WTC11 (cell line): ENCODE results near the gene AKAP6. TPM values are rescaled to one million over a fixed set of nuclear protein-coding genes. Genes with fewer than 3 reads are reported as not detected.

Experiments used
- ATAC-seq: fragments of 200-7000 bp; cut with Tn5 transposase; 2 replicates; pipeline ENCODE4 v1.10.0; 2021; ENCODE audit warnings: mild to moderate bottlenecking, moderate library complexity
- CTCF ChIA-PET: fragments of 300-600 bp; sonication (Branson Sonifier 250); formaldehyde crosslinking; loops from one replicate; lab custom pipeline; 2021; ENCODE audit warnings: antibody characterized with exemption; lab: Charles Lee
- POLR2A ChIA-PET: fragments of 350-600 bp; sonication (Branson Sonifier 250); formaldehyde crosslinking; loops from one replicate; lab custom pipeline; 2021; ENCODE audit warnings: antibody characterized with exemption; lab: Charles Lee
- DNase-seq: peaks from one replicate; pipeline ENCODE4 v3.0.0; 2021; ENCODE audit warnings: low spot score
- H3K27ac Mint-ChIP-seq: 2 replicates; pipeline ENCODE4 v1.8.0; 2021; ENCODE audit warnings: mixed read lengths
- H3K27me3 Mint-ChIP-seq: 2 replicates; pipeline ENCODE4 v1.8.0; 2021; ENCODE audit warnings: low read depth, mild to moderate bottlenecking, moderate library complexity, mixed read lengths
- H3K36me3 Mint-ChIP-seq: 2 replicates; pipeline ENCODE4 v1.8.0; 2021; ENCODE audit warnings: mixed read lengths
- H3K4me1 Mint-ChIP-seq: 2 replicates; pipeline ENCODE4 v1.8.0; 2022; ENCODE audit warnings: mixed read lengths
- H3K4me3 Mint-ChIP-seq: 2 replicates; pipeline ENCODE4 v1.8.0; 2021; ENCODE audit warnings: mild to moderate bottlenecking, moderate library complexity, mixed read lengths
- H3K9me3 Mint-ChIP-seq: 2 replicates; pipeline ENCODE4 v1.8.0; 2021; ENCODE audit warnings: mixed read lengths
- ATF1 ChIP-seq: sonication (generic); formaldehyde crosslinking; IDR thresholded peaks from 2 replicates; pipeline ENCODE4 v1.8.1; 2023; ENCODE audit warnings: mild to moderate bottlenecking, moderate library complexity, missing genetic modification reagents
- CREM ChIP-seq: sonication (generic); formaldehyde crosslinking; IDR thresholded peaks from 2 replicates; pipeline ENCODE4 v1.8.1; 2022; ENCODE audit warnings: mild to moderate bottlenecking, missing genetic modification reagents, moderate library complexity
- EMX1 ChIP-seq: fragments of 250-450 bp; sonication (Bioruptor Pico); IDR thresholded peaks from 2 replicates; pipeline ENCODE4 v1.8.0; 2021; ENCODE audit warnings: mild to moderate bottlenecking
- FOXJ3 ChIP-seq: sonication (generic); formaldehyde crosslinking; IDR thresholded peaks from 2 replicates; pipeline ENCODE4 v1.9.0; 2021; ENCODE audit warnings: missing genetic modification reagents, mild to moderate bottlenecking, borderline replicate concordance
- GABPB1 ChIP-seq: sonication (generic); formaldehyde crosslinking; IDR thresholded peaks from 2 replicates; pipeline ENCODE4 v1.8.1; 2023; ENCODE audit warnings: mild to moderate bottlenecking, missing genetic modification reagents
- GTF2I ChIP-seq: fragments of 250-450 bp; sonication (Bioruptor Pico); conservative IDR thresholded peaks from 2 replicates; pipeline ENCODE4 v1.4.0; 2021; ENCODE audit warnings: mild to moderate bottlenecking
- HMGA2 ChIP-seq: fragments of 250-450 bp; sonication (Bioruptor Pico); IDR thresholded peaks from 2 replicates; pipeline ENCODE4 v1.4.0; 2021; ENCODE audit warnings: mild to moderate bottlenecking, moderate library complexity
- MAX ChIP-seq: sonication (generic); formaldehyde crosslinking; IDR thresholded peaks from 2 replicates; pipeline ENCODE4 v1.8.0; 2022; ENCODE audit warnings: mild to moderate bottlenecking, missing genetic modification reagents
- NR3C1 ChIP-seq: sonication (generic); formaldehyde crosslinking; conservative IDR thresholded peaks from 2 replicates; pipeline ENCODE4 v1.8.1; 2023; ENCODE audit warnings: low read depth, mild to moderate bottlenecking, missing genetic modification reagents
- OVOL2 ChIP-seq: fragments of 250-450 bp; sonication (Bioruptor Pico); IDR thresholded peaks from 2 replicates; pipeline ENCODE4 v1.9.0; 2021; ENCODE audit warnings: mild to moderate bottlenecking, borderline replicate concordance
- RORB ChIP-seq: fragments of 250-450 bp; sonication (Bioruptor Pico); IDR thresholded peaks from 2 replicates; pipeline ENCODE4 v1.9.0; 2021; ENCODE audit warnings: mild to moderate bottlenecking
- SMAD3 ChIP-seq: sonication (generic); formaldehyde crosslinking; IDR thresholded peaks from 2 replicates; pipeline ENCODE4 v1.8.0; 2022; ENCODE audit warnings: missing genetic modification reagents, mild to moderate bottlenecking, borderline replicate concordance
- TCF7 ChIP-seq: sonication (generic); formaldehyde crosslinking; IDR thresholded peaks from 2 replicates; pipeline ENCODE4 v1.8.0; 2022; ENCODE audit warnings: mild to moderate bottlenecking, low read depth, missing genetic modification reagents, moderate library complexity
- ZNF121 ChIP-seq: sonication (generic); formaldehyde crosslinking; IDR thresholded peaks from 2 replicates; pipeline ENCODE4 v1.8.0; 2023; ENCODE audit warnings: missing genetic modification reagents
- ZNF263 ChIP-seq: sonication (generic); formaldehyde crosslinking; IDR thresholded peaks from 2 replicates; pipeline ENCODE4 v1.8.1; 2022; ENCODE audit warnings: low read depth, mild to moderate bottlenecking, moderate library complexity, missing genetic modification reagents
- ZNF671 ChIP-seq: fragments of 250-450 bp; sonication (Bioruptor Pico); IDR thresholded peaks from 2 replicates; pipeline ENCODE4 v1.8.0; 2021; ENCODE audit warnings: mild to moderate bottlenecking
- total RNA-seq: library from RNA; stranded (reverse); gene quantifications from 3 replicates; pipeline ENCODE4 v1.2.3, GENCODE V29; 2021
- TF ChIP-seq, protein P1 (sequence below): sonication (generic); formaldehyde crosslinking; IDR thresholded peaks from 2 replicates; pipeline ENCODE4 v1.8.1; 2022; ENCODE audit warnings: low read depth, missing genetic modification reagents, borderline replicate concordance
- TF ChIP-seq, protein P2 (sequence below): sonication (generic); formaldehyde crosslinking; conservative IDR thresholded peaks from 2 replicates; pipeline ENCODE4 v1.8.1; 2022; ENCODE audit warnings: mild to moderate bottlenecking, missing genetic modification reagents
- TF ChIP-seq, protein P3 (sequence below): sonication (generic); formaldehyde crosslinking; IDR thresholded peaks from 2 replicates; pipeline ENCODE4 v1.8.0; 2023; ENCODE audit warnings: missing genetic modification reagents
- TF ChIP-seq, protein P4 (sequence below): sonication (generic); formaldehyde crosslinking; conservative IDR thresholded peaks from 2 replicates; pipeline ENCODE4 v1.8.1; 2023; ENCODE audit warnings: mild to moderate bottlenecking, low read depth, missing genetic modification reagents, moderate library complexity
- TF ChIP-seq, protein P5 (sequence below): sonication (generic); formaldehyde crosslinking; IDR thresholded peaks from 2 replicates; pipeline ENCODE4 v1.8.1; 2023; ENCODE audit warnings: mild to moderate bottlenecking, missing genetic modification reagents, moderate library complexity

Gene AKAP6
- total RNA-seq, 1 experiment from 2014 or later: 0.63 TPM

DNA sequence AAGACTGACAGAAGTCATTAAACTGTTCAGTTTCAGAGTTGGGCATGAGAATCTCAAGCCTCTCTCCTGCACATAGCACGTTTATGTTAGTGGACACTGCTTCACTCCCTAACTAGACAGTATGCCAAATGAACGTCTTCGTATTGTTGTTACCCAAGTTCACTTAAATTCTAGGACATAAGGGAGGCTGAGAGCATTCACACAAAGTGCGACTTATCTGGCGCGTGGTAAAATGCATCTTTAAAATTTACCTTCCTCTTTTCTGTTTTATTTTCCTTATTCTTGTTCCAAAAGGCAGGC, 166.3 kb downstream of the AKAP6 start:
- ATAC-seq: no peak
- DNase-seq: no peak
- Mint-ChIP-seq H3K27ac (no peak overlapping the region), H3K9me3 (no peaks in the 10 kb centered on the region), H3K4me1 (no peaks in the 10 kb centered on the region), H3K4me3 (no peak overlapping the region), H3K27me3 (no peaks in the 10 kb centered on the region), H3K36me3 (no peaks in the 10 kb centered on the region)
- POLR2A ChIA-PET: no interaction called here
- CTCF ChIA-PET: no interaction called here
- no peak for TF ChIP-seq SMAD3
- TF ChIP-seq, protein P1, sequence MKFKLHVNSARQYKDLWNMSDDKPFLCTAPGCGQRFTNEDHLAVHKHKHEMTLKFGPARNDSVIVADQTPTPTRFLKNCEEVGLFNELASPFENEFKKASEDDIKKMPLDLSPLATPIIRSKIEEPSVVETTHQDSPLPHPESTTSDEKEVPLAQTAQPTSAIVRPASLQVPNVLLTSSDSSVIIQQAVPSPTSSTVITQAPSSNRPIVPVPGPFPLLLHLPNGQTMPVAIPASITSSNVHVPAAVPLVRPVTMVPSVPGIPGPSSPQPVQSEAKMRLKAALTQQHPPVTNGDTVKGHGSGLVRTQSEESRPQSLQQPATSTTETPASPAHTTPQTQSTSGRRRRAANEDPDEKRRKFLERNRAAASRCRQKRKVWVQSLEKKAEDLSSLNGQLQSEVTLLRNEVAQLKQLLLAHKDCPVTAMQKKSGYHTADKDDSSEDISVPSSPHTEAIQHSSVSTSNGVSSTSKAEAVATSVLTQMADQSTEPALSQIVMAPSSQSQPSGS (CRISPR knock-in tag): no peak
- no peak for TF ChIP-seq ZNF263 (CRISPR knock-in tag)
- no peak for TF ChIP-seq HMGA2 (CRISPR knock-in tag)
- TF ChIP-seq OVOL2 (CRISPR knock-in tag): no peak
- no peak for TF ChIP-seq ZNF121
- no peak for TF ChIP-seq GTF2I (CRISPR knock-in tag)
- TF ChIP-seq, protein P2, sequence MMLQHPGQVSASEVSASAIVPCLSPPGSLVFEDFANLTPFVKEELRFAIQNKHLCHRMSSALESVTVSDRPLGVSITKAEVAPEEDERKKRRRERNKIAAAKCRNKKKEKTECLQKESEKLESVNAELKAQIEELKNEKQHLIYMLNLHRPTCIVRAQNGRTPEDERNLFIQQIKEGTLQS (CRISPR knock-in tag): no peak
- no peak for TF ChIP-seq ZNF671 (CRISPR knock-in tag)
- TF ChIP-seq, protein P3, sequence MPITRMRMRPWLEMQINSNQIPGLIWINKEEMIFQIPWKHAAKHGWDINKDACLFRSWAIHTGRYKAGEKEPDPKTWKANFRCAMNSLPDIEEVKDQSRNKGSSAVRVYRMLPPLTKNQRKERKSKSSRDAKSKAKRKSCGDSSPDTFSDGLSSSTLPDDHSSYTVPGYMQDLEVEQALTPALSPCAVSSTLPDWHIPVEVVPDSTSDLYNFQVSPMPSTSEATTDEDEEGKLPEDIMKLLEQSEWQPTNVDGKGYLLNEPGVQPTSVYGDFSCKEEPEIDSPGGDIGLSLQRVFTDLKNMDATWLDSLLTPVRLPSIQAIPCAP (CRISPR knock-in tag): no peak
- TF ChIP-seq FOXJ3 (CRISPR knock-in tag): no peak
- TF ChIP-seq CREM (CRISPR knock-in tag): no peak
- no peak for TF ChIP-seq ATF1 (CRISPR knock-in tag)
- TF ChIP-seq NR3C1: no peak
- TF ChIP-seq MAX: no peak
- TF ChIP-seq TCF7 (CRISPR knock-in tag): no peak
- no peak for TF ChIP-seq RORB

- Mint-ChIP-seq H3K4me3 (no peak overlapping the region), H3K9me3 (no peaks in the 10 kb centered on the region), H3K27me3 (no peaks in the 10 kb centered on the region), H3K27ac (no peak overlapping the region), H3K4me1 (no peaks in the 10 kb centered on the region), H3K36me3 (no peaks in the 10 kb centered on the region)
- ChIA-PET POLR2A (no interaction called here), CTCF (no interaction called here)
- DNase-seq: no peak
- ATAC-seq: no peak
- TF ChIP-seq, protein P4, sequence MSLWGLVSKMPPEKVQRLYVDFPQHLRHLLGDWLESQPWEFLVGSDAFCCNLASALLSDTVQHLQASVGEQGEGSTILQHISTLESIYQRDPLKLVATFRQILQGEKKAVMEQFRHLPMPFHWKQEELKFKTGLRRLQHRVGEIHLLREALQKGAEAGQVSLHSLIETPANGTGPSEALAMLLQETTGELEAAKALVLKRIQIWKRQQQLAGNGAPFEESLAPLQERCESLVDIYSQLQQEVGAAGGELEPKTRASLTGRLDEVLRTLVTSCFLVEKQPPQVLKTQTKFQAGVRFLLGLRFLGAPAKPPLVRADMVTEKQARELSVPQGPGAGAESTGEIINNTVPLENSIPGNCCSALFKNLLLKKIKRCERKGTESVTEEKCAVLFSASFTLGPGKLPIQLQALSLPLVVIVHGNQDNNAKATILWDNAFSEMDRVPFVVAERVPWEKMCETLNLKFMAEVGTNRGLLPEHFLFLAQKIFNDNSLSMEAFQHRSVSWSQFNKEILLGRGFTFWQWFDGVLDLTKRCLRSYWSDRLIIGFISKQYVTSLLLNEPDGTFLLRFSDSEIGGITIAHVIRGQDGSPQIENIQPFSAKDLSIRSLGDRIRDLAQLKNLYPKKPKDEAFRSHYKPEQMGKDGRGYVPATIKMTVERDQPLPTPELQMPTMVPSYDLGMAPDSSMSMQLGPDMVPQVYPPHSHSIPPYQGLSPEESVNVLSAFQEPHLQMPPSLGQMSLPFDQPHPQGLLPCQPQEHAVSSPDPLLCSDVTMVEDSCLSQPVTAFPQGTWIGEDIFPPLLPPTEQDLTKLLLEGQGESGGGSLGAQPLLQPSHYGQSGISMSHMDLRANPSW (CRISPR knock-in tag): no peak
Observed at GRCh38 chr14:32497248-32497647, 168.2 kb downstream of the AKAP6 start.

GRCh38 chr14:32507029-32507984, 178.2 kb downstream of the AKAP6 start:
- Mint-ChIP-seq H3K4me3 (no peak overlapping the region), H3K9me3 (no peaks in the 10 kb centered on the region), H3K27ac (no peak overlapping the region)
- ATAC-seq: no peak
- no peak for DNase-seq
- peak; percentile 36; the same call in 1 of the 2 replicates for TF ChIP-seq GABPB1
- TF ChIP-seq, protein P5, sequence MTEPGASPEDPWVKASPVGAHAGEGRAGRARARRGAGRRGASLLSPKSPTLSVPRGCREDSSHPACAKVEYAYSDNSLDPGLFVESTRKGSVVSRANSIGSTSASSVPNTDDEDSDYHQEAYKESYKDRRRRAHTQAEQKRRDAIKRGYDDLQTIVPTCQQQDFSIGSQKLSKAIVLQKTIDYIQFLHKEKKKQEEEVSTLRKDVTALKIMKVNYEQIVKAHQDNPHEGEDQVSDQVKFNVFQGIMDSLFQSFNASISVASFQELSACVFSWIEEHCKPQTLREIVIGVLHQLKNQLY (CRISPR knock-in tag): no peak
- no peak for TF ChIP-seq EMX1 (CRISPR knock-in tag)
- TF ChIP-seq ZNF121: no peak
- TF ChIP-seq, all 79 proteins: peak for 1
- ChIA-PET CTCF (no interaction called here), POLR2A (no interaction called here)
- Mint-ChIP-seq H3K4me1 (peaks cover 2% of the 10 kb centered on the region; the same call in 1 of the 2 replicates), H3K36me3 (no peaks in the 10 kb centered on the region), H3K27me3 (no peaks in the 10 kb centered on the region)
